GM18951 (cell line): ENCODE results near the gene TSGA10.

ENCODE experiments used
- POLR2A ChIP-seq: IDR thresholded peaks from 4 replicates; pipeline ENCODE4 v1.6.1; 2011; ENCODE audit warnings: mild to moderate bottlenecking; ENCODE audit not compliant: insufficient read length, insufficient read depth; ENCODE audit errors: extremely low read depth
- in situ Hi-C: fragments of 300-500 bp; cut with MboI; formaldehyde crosslinking; loops from one replicate; pipeline ENCODE4 v1.12.0; 2022; ENCODE audit warnings: low sequenced_read_pairs, mixed read lengths, inconsistent platforms; ENCODE audit not compliant: unreplicated experiment

Gene TSGA10

GRCh38 chr2:99180755-99181623 is 26.2 kb upstream of the TSGA10 start, which contains the start of the genes MITD1 and MRPL30:
TSS of gene MITD1 (minus strand) at chr2:99181058. CDS start at chr2:99180981, 77 bp downstream.
TSS of gene MRPL30 (plus strand) at chr2:99181184. CDS start at chr2:99186204, 5,020 bp downstream.
- TF ChIP-seq POLR2A = peak; percentile 93
- in situ Hi-C loops = loop anchor here (25.0 kb wide), 1 partner anchor 306 kb away; the partner anchor contains the start of gene REV1

- in situ Hi-C loops = no loop called here
- TF ChIP-seq POLR2A = no peak
Observed at GRCh38 chr2:99171377-99172140, 16.8 kb upstream of the TSGA10 start.

- in situ Hi-C loops = no loop called here
- TF ChIP-seq POLR2A = no peak
Observed at GRCh38 chr2:99169534-99169933, 14.8 kb upstream of the TSGA10 start.

- no peak for TF ChIP-seq POLR2A
- in situ Hi-C loops = no loop called here
Observed at GRCh38 chr2:99166218-99166617, 11.5 kb upstream of the TSGA10 start.

- no peak for TF ChIP-seq POLR2A
- in situ Hi-C loops = no loop called here
Observed at GRCh38 chr2:99159594-99159993, 4.9 kb upstream of the TSGA10 start.

GRCh38 chr2:99158599-99158998 is 3.9 kb upstream of the TSGA10 start:
- in situ Hi-C loops = no loop called here

GRCh38 chr2:99156891-99157290 is 2.1 kb upstream of the TSGA10 start:
- TF ChIP-seq POLR2A = no peak
- in situ Hi-C loops = no loop called here

More at GRCh38 chr2:99158599-99158998, 3.9 kb upstream of the TSGA10 start:
- TF ChIP-seq POLR2A = no peak

- no peak for TF ChIP-seq POLR2A
- in situ Hi-C loops = no loop called here
Observed at GRCh38 chr2:99153921-99154604, 679 bp downstream of the TSGA10 start.

- no peak for TF ChIP-seq POLR2A
- in situ Hi-C loops = no loop called here
Observed at GRCh38 chr2:99152199-99152895, 2.4 kb downstream of the TSGA10 start.

GRCh38 chr2:99150706-99151105 is 4.0 kb downstream of the TSGA10 start:
- no peak for TF ChIP-seq POLR2A
- in situ Hi-C loops = no loop called here

GRCh38 chr2:99141110-99142108 is 13.3 kb downstream of the TSGA10 start, which contains the start of gene C2orf15:
TSS of gene C2orf15 (plus strand) at chr2:99141707. CDS start at chr2:99150559, 8,852 bp downstream.
- peak; percentile 94 for TF ChIP-seq POLR2A

More at GRCh38 chr2:99141110-99142108, 13.3 kb downstream of the TSGA10 start, which contains the start of gene C2orf15:
- in situ Hi-C loops = no loop called here
